Large intestine (tissue), 3 donors: ENCODE results near the gene KLHL29. TPM values are rescaled to one million over a fixed set of nuclear protein-coding genes. Genes with fewer than 3 reads are reported as not detected.
A peak's percentile ranks its signal among the peaks of the same experiment; 100 is the strongest.

Experiments used
- DNase-seq, 2 donors: peaks; one replicate each; pipeline versions ENCODE4 v3.0.0 to v3.0.0-alpha.2; 2013
- H3K27ac ChIP-seq: one replicate; pipeline ENCODE4 v1.5.1; 2013; ENCODE audit warnings: low read length
- H3K27me3 ChIP-seq: 2 replicates; pipeline ENCODE4 v1.6.1; 2013; ENCODE audit warnings: low read length; ENCODE audit not compliant: control insufficient read depth, insufficient read depth
- H3K36me3 ChIP-seq: 2 replicates; pipeline ENCODE4 v1.6.1; 2013; ENCODE audit warnings: low read length; ENCODE audit not compliant: control insufficient read depth, insufficient read depth
- H3K4me1 ChIP-seq: one replicate; pipeline ENCODE4 v1.6.1; 2013; ENCODE audit warnings: low read length; ENCODE audit not compliant: control insufficient read depth, insufficient read depth
- H3K4me3 ChIP-seq: one replicate; pipeline ENCODE4 v1.5.1; 2013; ENCODE audit warnings: low read length
- H3K9me3 ChIP-seq: one replicate; pipeline ENCODE4 v1.6.1; 2013; ENCODE audit warnings: mild to moderate bottlenecking, low read depth, low read length, moderate library complexity; ENCODE audit not compliant: control insufficient read depth
- WGBS: methylation state at CpG from one replicate; pipeline ENCODE4 v1.1.5; 2013; ENCODE audit warnings: low lambda C conversion rate; ENCODE audit not compliant: insufficient coverage; 5-methylcytosine and 5-hydroxymethylcytosine counted together
- polyA plus RNA-seq: library from polyadenylated mRNA; unstranded; fragments of 120-200 nt; gene quantifications from one replicate; pipeline ENCODE4 v1.2.1, GENCODE V29; 2013

KLHL29 gene
- polyA plus RNA-seq, 1 donor, result 5.9 TPM

DNA sequence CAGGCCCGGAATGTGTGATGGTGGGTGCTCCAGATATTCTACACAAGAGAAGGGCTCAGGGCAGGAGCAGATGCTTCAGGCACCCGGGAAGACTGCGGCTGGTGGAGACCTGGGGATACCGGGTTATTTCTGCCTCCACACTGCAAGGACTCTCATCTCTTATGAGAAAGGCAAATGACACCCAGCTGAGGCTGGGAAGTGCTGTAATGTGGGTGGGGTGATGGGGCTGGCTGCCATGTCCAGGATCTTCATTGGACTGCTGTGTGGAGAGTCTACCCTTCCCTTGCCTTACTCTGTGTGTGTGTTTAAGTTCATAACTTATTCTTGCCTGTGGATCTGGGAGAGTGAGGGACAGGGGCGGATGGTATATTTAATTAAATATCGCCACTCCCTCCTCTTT, 124.1 kb downstream of the KLHL29 start:
- Histone ChIP-seq H3K27ac (no peak overlapping the region), H3K4me3 (no peak overlapping the region), H3K9me3 (no peaks in the 10 kb centered on the region), H3K27me3 (no peaks in the 10 kb centered on the region), H3K4me1 (peaks cover 3% of the 10 kb centered on the region), H3K36me3 (no peaks in the 10 kb centered on the region)
- 92% methylated on average over 2 of the region's 6 CpGs for WGBS
- no peak for DNase-seq

DNA sequence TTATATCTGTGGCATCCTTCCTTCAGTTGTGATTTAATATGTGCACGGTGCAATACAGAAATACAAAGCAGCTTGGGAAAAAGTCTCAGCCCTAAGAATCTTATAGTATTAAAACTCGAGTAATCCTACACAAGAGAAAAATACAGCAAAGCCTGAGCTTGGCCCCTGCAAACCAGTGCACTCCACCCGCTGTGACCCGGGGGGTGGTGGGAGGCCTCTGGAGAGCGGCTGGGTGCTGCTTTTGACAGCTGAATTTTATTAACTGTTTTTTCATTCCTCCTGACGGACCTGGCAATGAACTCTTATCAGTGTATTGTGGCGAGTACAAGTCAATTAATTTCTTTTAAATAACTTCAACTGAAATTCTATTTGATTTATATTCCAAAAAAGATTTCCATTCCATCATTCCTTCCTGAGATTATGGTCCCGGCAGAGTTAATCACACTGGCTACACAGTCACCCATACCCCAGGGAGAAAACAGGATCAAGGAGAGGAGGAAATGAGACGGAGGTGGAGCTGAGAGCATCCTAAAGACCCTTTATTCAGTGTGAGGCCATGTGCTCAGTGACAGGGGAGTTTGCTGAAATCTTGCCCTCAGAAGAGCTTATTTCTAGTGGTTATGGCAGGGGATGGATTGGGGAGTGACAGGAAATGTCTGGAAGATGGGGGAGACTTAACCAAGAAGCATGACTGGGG, 124.8 kb downstream of the KLHL29 start:
- Histone ChIP-seq H3K4me1 (peaks cover 7% of the 10 kb centered on the region), H3K27ac (no peak overlapping the region), H3K27me3 (no peaks in the 10 kb centered on the region), H3K4me3 (no peak overlapping the region), H3K9me3 (no peaks in the 10 kb centered on the region), H3K36me3 (no peaks in the 10 kb centered on the region)
- 67% methylated on average over 3 of the region's 9 CpGs for WGBS
- no peak for DNase-seq

DNA sequence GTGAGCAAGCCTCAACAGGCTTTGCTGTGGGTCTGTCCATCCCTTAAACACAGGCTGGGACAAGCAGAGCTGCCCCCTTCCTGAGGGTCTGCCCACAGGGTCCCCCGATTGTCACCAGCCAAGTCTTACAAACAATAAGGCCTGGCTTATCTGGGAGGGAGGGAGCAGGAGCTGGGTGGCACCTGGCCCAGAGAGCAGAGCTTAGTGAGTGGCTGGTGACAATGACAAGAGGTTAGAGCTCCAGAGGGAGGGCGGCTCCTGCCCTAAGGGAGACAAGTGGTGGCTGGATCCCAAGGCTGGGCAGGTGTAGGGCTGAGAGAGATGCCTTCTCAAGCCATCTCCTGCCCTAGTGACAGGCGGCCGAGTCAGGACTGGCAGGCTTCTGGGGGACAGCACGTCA, 125.5 kb downstream of the KLHL29 start:
- no peak for DNase-seq
- Histone ChIP-seq H3K4me1 (peaks cover 7% of the 10 kb centered on the region), H3K4me3 (no peak overlapping the region), H3K27me3 (no peaks in the 10 kb centered on the region), H3K27ac (no peak overlapping the region), H3K9me3 (no peaks in the 10 kb centered on the region), H3K36me3 (no peaks in the 10 kb centered on the region)
- WGBS, result no CpG with 5 or more reads among the region's 5 CpGs

DNA sequence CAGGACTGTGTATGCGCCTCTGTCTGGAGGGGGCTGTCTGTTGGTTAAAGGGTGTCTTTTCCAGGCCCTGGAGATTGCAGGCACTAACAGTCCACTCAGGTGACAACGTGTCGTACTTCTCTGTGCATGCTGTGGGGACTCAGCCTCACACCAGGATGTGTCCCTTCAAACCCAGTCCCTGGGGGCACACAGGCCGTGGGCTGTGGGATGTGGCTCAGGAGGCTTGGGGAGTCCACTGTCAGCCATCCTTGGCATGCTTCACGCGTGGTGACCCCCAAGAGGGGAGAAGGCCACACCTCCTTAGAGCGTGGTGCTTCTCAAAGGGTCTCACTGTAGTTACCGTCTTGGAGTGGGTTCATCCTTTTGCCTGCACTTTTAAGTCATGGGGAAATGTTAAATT, 127.8 kb downstream of the KLHL29 start:
- WGBS, result no CpG with 5 or more reads among the region's 8 CpGs
- H3K4me3 ChIP-seq, result no peak overlapping the region
- H3K27me3 ChIP-seq, result no peaks in the 10 kb centered on the region
- H3K27ac ChIP-seq, result no peak overlapping the region
- no peaks in the 10 kb centered on the region for H3K36me3 ChIP-seq
- H3K4me1 ChIP-seq, result peaks cover 7% of the 10 kb centered on the region
- no peaks in the 10 kb centered on the region for H3K9me3 ChIP-seq
- DNase-seq, result no peak

DNA sequence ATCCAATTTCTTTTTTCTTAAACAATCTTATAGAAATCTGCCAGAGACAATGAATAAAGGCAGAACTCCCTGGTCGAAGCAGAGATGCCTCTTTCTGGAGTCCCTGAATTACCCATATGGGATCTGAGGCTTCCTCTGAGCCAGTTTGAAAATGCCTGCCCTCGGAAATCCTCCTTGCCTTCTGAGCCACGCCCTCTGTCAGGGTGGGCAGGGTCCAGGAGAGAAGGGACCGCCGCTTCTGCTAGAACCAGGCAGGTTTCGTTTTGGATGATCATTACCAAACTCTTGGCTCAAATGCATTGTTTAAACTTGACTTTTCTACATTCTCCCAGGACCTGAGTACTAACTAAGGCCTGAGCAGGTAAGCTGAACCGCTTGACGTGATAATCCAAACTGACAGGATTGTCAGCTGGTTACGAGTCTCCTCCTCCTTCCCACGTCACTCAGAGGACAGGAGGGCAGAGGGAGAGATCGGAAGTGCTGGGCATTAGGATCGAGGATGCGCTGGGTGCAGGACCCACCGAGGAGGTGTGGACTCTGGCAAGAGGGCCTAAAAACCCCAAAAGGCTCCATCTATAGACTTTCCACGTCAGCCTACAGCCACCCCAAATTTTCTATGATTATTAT, 128.4 kb downstream of the KLHL29 start:
- DNase-seq, result peak; percentile 50 to 77
- no CpG with 5 or more reads among the region's 15 CpGs for WGBS

DNA sequence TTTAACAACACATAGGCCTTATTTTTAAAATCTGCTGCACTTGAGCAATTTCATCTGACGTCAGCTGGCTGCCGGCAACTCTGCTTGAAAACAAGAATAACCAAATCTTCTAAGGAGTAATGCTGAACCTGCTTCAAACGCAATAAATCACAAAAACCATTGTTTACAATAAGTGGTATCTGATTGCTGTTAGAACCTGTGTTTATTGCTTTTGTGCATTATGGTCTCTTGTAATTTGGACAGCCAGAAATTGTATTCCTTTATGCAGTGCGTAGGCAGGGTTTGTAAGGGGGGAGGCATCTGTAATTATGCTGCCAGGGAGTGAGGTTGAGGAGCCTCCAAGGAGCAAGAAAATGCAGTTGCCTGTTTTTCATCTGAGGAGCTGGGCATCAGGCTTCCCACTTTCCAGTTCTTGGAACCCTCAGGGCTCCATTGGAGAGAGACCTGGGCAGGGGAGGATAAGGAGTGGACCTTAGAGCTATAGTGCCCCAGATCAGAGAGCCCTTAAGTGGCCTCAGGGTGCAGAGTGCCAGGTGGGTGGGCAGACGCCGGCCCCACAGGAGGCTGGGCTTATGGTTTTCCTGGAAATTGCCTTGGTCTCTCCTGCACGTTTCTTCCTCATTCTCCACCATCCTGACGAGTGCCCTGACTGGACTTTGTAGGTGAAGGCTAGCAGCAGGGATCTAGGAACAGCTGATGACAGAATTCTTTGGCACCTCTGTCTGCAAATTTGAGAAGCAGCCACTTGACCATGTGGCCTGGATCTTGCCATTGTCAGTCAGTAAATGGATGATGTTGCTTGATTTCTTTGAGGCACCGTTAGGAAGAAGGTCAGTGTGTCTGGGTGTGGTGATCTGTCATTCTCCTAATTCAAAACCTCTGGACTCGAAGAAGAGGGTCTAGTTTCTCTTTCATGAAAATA, 129.2 kb downstream of the KLHL29 start:
- Histone ChIP-seq H3K27ac (peak overlapping the region; percentile 29), H3K4me3 (no peak overlapping the region)

More for the DNA sequence above, 128.4 kb downstream of the KLHL29 start:
- H3K4me1 ChIP-seq, result peaks cover 7% of the 10 kb centered on the region
- peak overlapping the region; percentile 13 for H3K4me3 ChIP-seq
- H3K36me3 ChIP-seq, result no peaks in the 10 kb centered on the region
- H3K27ac ChIP-seq, result no peak overlapping the region
- H3K27me3 ChIP-seq, result no peaks in the 10 kb centered on the region
- H3K9me3 ChIP-seq, result no peaks in the 10 kb centered on the region

DNA sequence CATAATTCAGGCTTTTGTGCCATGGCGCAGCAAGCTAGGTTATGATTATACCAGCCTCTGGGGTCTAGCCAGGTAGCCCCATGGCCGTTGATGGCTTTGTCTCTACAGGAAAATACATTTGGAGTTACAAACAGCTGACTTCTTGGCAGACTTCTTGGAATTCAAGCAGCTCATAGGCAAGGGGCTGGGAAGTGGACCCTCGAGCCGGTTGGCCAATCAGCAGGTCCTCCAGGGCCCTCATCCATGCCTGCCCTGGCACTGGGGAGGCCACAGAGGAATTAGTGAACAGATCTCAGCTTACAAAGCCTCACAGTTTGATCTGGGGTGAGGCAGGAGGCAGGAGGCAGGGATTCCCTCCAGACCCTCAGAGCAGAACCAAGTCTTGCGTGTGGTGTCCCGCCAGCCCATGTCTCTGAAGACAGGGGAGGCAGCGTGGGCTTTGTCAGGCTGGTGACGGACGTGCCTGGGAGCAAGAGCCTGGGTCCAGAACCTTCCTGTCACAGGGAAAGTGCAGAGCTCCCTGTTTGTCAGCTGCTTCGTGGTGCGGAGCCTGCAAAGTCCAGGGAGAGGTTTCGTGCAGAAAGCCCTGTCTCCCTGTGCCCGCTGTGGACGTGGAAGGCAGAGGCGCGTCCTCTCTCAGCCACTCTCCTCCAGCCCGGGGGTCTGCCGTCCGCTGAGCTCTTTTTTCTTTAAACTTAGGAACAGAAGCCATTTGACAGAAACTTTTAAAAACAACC, 131.7 kb downstream of the KLHL29 start:
- no CpG with 5 or more reads among the region's 19 CpGs for WGBS
- Histone ChIP-seq H3K9me3 (no peaks in the 10 kb centered on the region), H3K36me3 (no peaks in the 10 kb centered on the region), H3K27ac (no peak overlapping the region), H3K27me3 (no peaks in the 10 kb centered on the region), H3K4me3 (no peak overlapping the region), H3K4me1 (peaks cover 7% of the 10 kb centered on the region)
- no peak for DNase-seq

More for the DNA sequence above, 129.2 kb downstream of the KLHL29 start:
- WGBS, result 35% methylated on average over 3 of the region's 10 CpGs
- peaks cover 7% of the 10 kb centered on the region for H3K4me1 ChIP-seq
- H3K36me3 ChIP-seq, result no peaks in the 10 kb centered on the region
- H3K9me3 ChIP-seq, result no peaks in the 10 kb centered on the region
- no peaks in the 10 kb centered on the region for H3K27me3 ChIP-seq
- DNase-seq, result peak; percentile 33 to 65

DNA sequence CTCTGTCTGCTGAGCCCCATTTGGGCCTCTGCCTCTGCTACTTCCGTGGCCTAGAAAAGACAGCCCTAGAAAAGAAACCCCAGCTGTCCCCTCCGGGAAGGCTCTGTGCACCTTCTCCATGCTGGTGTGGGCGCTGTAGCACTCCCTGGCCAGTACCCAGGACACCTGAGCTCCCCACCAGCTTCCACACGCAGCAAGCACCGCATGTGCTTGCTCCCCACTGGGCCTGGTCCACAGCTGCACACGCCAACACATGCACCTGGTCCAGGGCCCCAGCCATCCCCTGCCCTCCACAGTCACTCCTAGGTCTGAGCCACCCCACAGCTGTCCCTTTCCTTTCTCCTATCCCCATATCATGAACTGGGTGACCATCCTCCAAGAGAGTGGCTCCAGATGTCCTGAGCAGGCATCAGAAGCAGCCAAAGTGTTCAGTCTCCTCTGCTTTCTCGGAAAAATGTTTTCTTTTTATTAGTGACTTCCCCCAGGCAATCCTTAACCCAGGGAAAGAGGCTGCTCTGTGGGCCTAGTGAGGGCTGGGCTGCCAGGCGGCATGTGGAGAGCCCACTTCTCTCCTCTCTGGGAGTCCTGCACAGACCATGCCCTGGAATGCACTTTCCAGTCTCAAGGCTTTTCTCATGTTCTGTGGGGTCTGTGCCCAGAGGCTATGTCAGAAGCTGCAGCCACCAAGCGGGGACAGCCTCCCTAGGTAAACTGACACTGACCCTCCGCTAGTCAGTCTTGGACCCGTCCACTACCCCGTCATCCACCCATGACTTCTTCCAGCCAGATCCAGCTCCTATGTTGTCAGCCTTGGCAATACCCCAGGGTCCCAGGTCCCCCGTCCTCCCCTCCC, 133.7 kb downstream of the KLHL29 start:
- H3K36me3 ChIP-seq, result no peaks in the 10 kb centered on the region
- H3K9me3 ChIP-seq, result no peaks in the 10 kb centered on the region
- H3K4me3 ChIP-seq, result no peak overlapping the region
- no peak for DNase-seq
- no peaks in the 10 kb centered on the region for H3K27me3 ChIP-seq
- WGBS, result no CpG with 5 or more reads among the region's 13 CpGs
- H3K4me1 ChIP-seq, result peaks cover 7% of the 10 kb centered on the region
- H3K27ac ChIP-seq, result no peak overlapping the region

DNA sequence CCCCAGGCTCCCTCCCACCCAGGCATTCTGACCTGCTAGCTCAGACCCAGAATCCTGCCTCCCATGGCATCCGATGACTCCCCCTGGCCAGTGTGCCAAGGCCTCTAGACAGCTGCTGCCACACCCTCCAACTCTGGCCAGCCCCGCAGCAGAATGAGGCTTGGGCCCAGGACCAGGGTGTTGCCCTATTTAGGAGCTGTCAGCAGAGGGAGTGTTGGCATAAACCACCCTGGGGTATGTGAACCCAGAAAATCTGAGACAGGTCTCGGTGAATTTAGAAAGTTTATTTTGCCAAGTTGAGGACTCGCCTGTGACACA, 134.3 kb downstream of the KLHL29 start:
- no peak for DNase-seq
- no peaks in the 10 kb centered on the region for H3K27me3 ChIP-seq
- H3K4me3 ChIP-seq, result no peak overlapping the region
- no peaks in the 10 kb centered on the region for H3K36me3 ChIP-seq
- peaks cover 2% of the 10 kb centered on the region for H3K4me1 ChIP-seq
- WGBS, result no CpG with 5 or more reads among the region's 4 CpGs
- no peak overlapping the region for H3K27ac ChIP-seq
- H3K9me3 ChIP-seq, result no peaks in the 10 kb centered on the region
